ENCODE results near the gene HLA-DMA. TPM values are rescaled to one million over a fixed set of nuclear protein-coding genes. Genes with fewer than 3 reads are reported as not detected.

The HLA-DMA gene
- total RNA-seq, 1 donor from 2014 or later = 5.4 TPM

DNA sequence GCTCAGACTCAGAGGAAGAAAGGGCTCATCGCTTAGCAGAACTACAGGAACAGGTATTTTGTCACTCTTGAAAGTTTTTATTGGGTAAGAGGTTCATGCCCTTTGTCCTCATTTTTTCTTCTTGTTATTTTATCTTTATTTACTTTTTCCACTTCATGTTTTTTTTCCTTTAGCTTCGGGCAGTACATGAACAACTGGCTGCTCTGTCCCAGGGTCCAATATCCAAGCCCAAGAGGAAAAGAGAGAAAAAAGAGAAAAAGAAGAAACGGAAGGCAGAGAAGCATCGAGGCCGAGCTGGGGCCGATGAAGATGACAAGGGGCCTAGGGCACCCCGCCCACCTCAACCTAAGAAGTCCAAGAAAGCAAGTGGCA, 25.0 kb upstream of the HLA-DMA start:
- Mint-ChIP-seq H3K27ac (ENCODE audit: unreplicated experiment) (peak overlapping the region; percentile 53), H3K36me3 (ENCODE audit: low read depth) (peaks cover 85% of the 10 kb centered on the region), H3K9me3 (ENCODE audit: low read depth) (no peaks in the 10 kb centered on the region), H3K4me1 (ENCODE audit: low read depth) (peaks cover 57% of the 10 kb centered on the region), H3K4me3 (ENCODE audit: unreplicated experiment) (no peak overlapping the region), H3K27me3 (ENCODE audit: low read depth) (no peaks in the 10 kb centered on the region)
- TF ChIP-seq, protein P1, sequence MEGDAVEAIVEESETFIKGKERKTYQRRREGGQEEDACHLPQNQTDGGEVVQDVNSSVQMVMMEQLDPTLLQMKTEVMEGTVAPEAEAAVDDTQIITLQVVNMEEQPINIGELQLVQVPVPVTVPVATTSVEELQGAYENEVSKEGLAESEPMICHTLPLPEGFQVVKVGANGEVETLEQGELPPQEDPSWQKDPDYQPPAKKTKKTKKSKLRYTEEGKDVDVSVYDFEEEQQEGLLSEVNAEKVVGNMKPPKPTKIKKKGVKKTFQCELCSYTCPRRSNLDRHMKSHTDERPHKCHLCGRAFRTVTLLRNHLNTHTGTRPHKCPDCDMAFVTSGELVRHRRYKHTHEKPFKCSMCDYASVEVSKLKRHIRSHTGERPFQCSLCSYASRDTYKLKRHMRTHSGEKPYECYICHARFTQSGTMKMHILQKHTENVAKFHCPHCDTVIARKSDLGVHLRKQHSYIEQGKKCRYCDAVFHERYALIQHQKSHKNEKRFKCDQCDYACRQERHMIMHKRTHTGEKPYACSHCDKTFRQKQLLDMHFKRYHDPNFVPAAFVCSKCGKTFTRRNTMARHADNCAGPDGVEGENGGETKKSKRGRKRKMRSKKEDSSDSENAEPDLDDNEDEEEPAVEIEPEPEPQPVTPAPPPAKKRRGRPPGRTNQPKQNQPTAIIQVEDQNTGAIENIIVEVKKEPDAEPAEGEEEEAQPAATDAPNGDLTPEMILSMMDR (IDR thresholded peaks at IDR 0.05) = no peak
- no peak for DNase-seq (ENCODE audit: low spot score)

DNA sequence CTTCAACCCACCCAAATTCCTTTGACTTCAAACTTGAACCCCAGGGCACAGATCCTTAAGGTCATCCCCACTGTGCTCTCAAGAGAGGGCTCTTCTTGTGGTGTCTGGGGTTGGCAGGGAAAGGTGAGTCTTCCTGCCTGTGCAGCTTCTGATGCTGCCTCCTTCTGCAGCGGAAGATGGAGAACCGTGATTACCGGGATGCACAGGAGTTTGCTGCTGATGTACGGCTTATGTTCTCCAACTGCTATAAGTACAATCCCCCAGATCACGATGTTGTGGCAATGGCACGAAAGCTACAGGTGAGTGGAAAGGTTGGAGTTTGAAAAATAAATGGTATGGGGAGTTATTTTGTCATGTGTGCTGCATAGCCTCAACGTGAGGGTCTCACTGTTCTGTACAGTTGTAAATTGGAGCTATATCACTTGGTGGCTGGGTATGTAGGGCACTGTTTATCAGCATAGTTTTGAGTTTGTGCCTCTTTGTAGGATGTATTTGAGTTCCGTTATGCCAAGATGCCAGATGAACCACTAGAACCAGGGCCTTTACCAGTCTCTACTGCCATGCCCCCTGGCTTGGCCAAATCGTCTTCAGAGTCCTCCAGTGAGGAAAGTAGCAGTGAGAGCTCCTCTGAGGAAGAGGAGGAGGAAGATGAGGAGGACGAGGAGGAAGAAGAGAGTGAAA, 24.5 kb upstream of the HLA-DMA start:
- Mint-ChIP-seq H3K36me3 (ENCODE audit: low read depth) (peaks cover 90% of the 10 kb centered on the region), H3K27ac (ENCODE audit: unreplicated experiment) (peak overlapping the region; percentile 53), H3K27me3 (ENCODE audit: low read depth) (no peaks in the 10 kb centered on the region), H3K9me3 (ENCODE audit: low read depth) (no peaks in the 10 kb centered on the region), H3K4me3 (ENCODE audit: unreplicated experiment) (no peak overlapping the region), H3K4me1 (ENCODE audit: low read depth) (peaks cover 53% of the 10 kb centered on the region)
- TF ChIP-seq, protein P1 (IDR thresholded peaks at IDR 0.05) = no peak
- DNase-seq (ENCODE audit: low spot score) = no peak

DNA sequence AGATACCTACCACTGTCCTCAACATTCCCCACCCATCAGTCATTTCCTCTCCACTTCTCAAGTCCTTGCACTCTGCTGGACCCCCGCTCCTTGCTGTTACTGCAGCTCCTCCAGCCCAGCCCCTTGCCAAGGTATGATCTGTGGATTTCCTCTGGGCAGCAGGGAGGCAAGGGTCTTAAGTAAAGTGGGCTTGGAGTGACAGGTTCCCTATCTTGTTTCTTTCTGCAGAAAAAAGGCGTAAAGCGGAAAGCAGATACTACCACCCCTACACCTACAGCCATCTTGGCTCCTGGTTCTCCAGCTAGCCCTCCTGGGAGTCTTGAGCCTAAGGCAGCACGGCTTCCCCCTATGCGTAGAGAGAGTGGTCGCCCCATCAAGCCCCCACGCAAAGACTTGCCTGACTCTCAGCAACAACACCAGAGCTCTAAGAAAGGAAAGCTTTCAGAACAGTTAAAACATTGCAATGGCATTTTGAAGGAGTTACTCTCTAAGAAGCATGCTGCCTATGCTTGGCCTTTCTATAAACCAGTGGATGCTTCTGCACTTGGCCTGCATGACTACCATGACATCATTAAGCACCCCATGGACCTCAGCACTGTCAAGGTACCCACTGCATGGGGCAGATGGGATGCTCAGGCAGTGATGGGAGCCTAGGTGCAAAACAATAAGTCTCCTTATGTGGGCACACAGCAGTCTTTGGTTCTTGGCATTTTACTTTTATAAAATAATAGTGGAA, 23.6 kb upstream of the HLA-DMA start:
- Mint-ChIP-seq H3K27ac (ENCODE audit: unreplicated experiment) (peak overlapping the region; percentile 59), H3K27me3 (ENCODE audit: low read depth) (no peaks in the 10 kb centered on the region), H3K4me3 (ENCODE audit: unreplicated experiment) (peak overlapping the region; percentile 94), H3K4me1 (ENCODE audit: low read depth) (peaks cover 49% of the 10 kb centered on the region), H3K9me3 (ENCODE audit: low read depth) (no peaks in the 10 kb centered on the region), H3K36me3 (ENCODE audit: low read depth) (peaks cover 88% of the 10 kb centered on the region)
- TF ChIP-seq, protein P1 (IDR thresholded peaks at IDR 0.05) = no peak
- DNase-seq (ENCODE audit: low spot score) = no peak

DNA sequence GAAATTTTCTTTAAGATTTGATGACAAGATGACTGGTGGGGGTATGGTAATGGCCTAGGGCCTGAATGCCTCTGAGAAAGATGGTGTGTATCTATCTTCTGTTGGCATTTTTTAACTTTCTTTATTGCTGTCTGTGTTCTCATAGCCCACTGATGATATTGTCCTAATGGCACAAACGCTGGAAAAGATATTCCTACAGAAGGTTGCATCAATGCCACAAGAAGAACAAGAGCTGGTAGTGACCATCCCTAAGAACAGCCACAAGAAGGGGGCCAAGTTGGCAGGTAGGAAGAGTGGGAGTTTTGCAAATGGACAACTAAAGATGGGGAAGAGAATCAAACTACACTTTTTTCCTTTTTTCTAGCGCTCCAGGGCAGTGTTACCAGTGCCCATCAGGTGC, 23.0 kb upstream of the HLA-DMA start:
- Mint-ChIP-seq H3K4me3 (ENCODE audit: unreplicated experiment) (peak overlapping the region; percentile 94), H3K27me3 (ENCODE audit: low read depth) (no peaks in the 10 kb centered on the region), H3K36me3 (ENCODE audit: low read depth) (peaks cover 89% of the 10 kb centered on the region), H3K27ac (ENCODE audit: unreplicated experiment) (peak overlapping the region; percentile 59), H3K9me3 (ENCODE audit: low read depth) (no peaks in the 10 kb centered on the region), H3K4me1 (ENCODE audit: low read depth) (peaks cover 49% of the 10 kb centered on the region)
- TF ChIP-seq, protein P1 (IDR thresholded peaks at IDR 0.05) = no peak
- DNase-seq (ENCODE audit: low spot score) = no peak

DNA sequence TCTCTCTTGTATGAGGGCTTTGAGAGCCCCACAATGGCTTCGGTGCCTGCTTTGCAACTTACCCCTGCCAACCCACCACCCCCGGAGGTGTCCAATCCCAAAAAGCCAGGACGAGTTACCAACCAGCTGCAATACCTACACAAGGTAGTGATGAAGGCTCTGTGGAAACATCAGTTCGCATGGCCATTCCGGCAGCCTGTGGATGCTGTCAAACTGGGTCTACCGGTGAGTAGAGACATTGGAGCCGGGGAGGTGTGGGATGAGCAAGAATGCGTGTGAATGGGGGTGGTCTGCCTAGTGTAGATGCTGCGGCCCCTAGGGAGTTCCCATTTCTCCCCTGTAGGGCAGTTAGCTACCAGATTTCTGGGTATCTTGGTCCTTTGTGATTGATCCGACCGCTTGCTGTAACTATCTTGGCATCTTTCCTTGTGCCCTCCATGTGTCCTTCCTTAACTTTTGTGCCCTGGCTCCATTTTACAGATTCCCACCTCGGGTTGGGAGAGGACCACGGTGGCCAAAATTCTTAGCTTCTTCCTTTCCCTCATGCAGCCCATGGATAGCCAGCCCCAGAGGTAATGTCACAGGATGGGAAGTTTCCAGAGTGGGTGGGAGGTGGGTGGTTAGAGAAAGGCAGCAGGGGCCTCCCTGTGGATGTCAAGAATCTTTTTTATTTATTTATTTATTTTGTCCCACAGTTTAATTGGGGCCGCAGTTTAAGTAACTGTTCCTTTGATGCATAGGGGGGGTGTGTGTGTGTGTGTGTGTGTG, 21.8 kb upstream of the HLA-DMA start:
- H3K27me3 Mint-ChIP-seq (ENCODE audit: low read depth) = no peaks in the 10 kb centered on the region
- TF ChIP-seq, protein P1 (IDR thresholded peaks at IDR 0.05) = no peak
- H3K4me1 Mint-ChIP-seq (ENCODE audit: low read depth) = peaks cover 45% of the 10 kb centered on the region
- peak overlapping the region; percentile 94 for H3K4me3 Mint-ChIP-seq (ENCODE audit: unreplicated experiment)
- DNase-seq (ENCODE audit: low spot score) = no peak
- H3K9me3 Mint-ChIP-seq (ENCODE audit: low read depth) = no peaks in the 10 kb centered on the region
- H3K36me3 Mint-ChIP-seq (ENCODE audit: low read depth) = peaks cover 77% of the 10 kb centered on the region
- peak overlapping the region; percentile 100 for H3K27ac Mint-ChIP-seq (ENCODE audit: unreplicated experiment)
